AG09319 (cell line): ENCODE measurements around the gene CERS6.

ENCODE experiments used
- DNase-seq: peaks from one replicate; pipeline ENCODE4 v3.0.0-alpha.2; 2010; ENCODE audit warnings: low read depth; ENCODE audit errors: extremely low read depth
- CTCF ChIP-seq: IDR thresholded peaks from 2 replicates; pipeline ENCODE4 v1.5.1; 2011; ENCODE audit warnings: low read depth, mild to moderate bottlenecking, inconsistent platforms, low read length, moderate library complexity

Gene CERS6

DNA sequence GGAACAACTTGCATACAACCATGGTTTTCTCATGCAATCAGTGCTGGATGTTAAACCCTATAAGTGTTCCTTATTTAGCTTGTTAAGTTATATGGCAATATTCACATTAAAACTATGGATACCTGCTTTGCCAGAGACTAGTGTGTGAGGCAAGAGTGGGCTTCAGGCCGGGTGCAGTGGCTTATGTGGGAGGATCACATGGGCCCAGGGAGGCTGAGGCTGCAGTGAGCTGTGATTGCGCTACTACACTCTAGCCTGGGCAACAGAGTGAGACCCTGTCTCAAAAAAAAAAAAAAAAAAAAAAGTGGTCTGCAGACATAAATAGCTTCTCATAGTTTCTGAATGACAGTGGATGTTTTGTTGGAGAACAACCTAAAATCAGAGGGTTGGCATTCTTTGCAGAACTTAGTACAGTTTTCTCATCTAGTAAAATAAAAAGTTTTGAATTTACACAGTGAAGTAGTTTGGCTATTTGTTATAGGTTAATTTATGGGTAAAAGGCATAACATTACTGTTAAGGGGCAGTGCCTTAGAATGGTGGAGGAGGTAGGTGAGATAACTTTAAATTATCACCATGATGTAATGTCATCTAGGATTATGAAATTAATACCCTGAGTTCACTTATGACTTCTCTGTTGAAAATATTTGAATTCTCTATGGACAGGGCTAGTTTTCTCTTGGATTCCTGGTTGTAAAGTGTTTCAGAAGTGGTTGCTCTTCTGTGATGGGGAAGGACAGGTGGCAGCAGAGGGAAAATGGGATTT is 5.3 kb downstream of the CERS6 start:
- DNase-seq, result no peak
- no peak for TF ChIP-seq CTCF

GRCh38 chr2:168461942-168462331 is 5.9 kb downstream of the CERS6 start:
- no peak for DNase-seq
- no peak for TF ChIP-seq CTCF

- no peak for DNase-seq
- no peak for TF ChIP-seq CTCF
Observed at GRCh38 chr2:168462543-168463045, 6.5 kb downstream of the CERS6 start.

DNA sequence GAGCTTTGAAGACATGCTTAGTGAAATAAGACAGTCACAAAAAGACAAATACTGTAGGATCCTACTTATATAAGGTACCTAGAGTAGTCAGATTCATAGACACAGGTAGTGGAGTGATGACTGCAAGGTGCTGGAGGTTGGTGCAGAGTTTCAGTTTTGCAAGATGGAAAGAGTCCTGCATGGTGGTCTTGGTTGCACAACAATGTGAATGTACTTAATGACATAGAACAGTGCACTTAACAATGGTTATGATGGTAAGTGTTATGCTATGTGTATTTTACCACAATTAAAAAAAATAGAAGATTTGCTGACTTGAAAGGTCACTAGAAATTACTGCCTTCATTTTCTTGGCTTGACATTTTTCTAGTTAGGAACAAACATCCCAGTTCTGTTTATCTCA is 9.5 kb downstream of the CERS6 start:
- no peak for TF ChIP-seq CTCF
- no peak for DNase-seq

- TF ChIP-seq CTCF, result no peak
- DNase-seq, result no peak
Observed at GRCh38 chr2:168466190-168466737, 10.2 kb downstream of the CERS6 start.

- DNase-seq, result no peak
Observed at GRCh38 chr2:168466834-168467565, 10.9 kb downstream of the CERS6 start.

More at GRCh38 chr2:168466834-168467565, 10.9 kb downstream of the CERS6 start:
- TF ChIP-seq CTCF, result no peak
